ENCODE data around the gene SNX15.

The SNX15 gene

DNA sequence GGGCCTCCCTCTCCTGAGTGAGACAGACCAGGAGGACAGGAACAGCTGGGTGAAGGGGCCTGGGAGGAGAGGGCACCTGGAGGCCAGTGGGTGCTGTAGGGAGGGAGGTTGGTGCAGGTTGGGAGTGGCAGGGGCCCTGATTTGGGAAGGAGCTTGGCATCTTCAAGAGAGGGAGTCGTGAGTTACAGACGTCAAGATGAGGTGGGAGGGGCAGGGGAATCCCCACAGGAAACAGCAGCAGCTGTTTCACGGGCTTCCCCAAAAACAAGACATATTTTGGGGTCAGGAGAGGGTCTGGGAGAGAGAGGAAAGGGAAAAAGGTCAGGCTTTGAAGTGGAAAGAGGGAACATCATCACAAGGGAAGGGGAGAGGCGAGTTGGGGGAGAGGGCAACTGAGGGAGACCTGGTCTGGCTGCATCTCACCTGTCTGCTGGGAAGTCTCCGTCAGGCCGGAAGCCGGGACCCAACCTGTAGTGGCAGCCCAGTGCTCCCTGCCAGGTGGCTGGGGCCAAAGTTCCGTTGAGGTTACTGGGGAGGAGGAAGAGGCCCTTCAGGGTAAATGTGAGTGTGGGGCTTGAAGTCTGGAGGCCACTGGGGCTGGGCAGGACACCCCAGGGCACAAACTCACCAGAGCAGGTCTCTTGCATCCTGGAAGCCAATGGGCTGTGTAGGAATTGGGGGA lies 26.7 kb downstream of the SNX15 start:
- Histone ChIP-seq H3K4me2 (ENCODE audit: low read length) (peak overlapping the region; percentile 38; the same call in 1 of the 2 replicates), H3K4me3 (ENCODE audit: low read depth, low read length, poor library complexity, severe bottlenecking) (no peak overlapping the region), H3K79me2 (ENCODE audit: insufficient read depth, low read length) (no peaks in the 10 kb centered on the region), H3K9me3 (ENCODE audit: low read length) (no peaks in the 10 kb centered on the region), H3K27ac (ENCODE audit: low read depth, low read length, poor library complexity, severe bottlenecking) (no peak overlapping the region), H3F3A (ENCODE audit: insufficient read depth, low read length) (no peaks in the 10 kb centered on the region), H3K36me3 (ENCODE audit: insufficient read depth, low read length) (no peaks in the 10 kb centered on the region), H3K27me3 (ENCODE audit: insufficient read depth, low read length) (no peaks in the 10 kb centered on the region), H3K9me2 (ENCODE audit: low read depth, low read length) (no peaks in the 10 kb centered on the region), H3K9ac (ENCODE audit: low read length) (no peak overlapping the region; the same call in 1 of the 2 replicates), H3K4me1 (ENCODE audit: insufficient read depth, low read length, severe bottlenecking) (peaks cover 18% of the 10 kb centered on the region), H4K20me1 (ENCODE audit: insufficient read depth, low read length) (no peaks in the 10 kb centered on the region), H2AFZ (ENCODE audit: low read length) (no peak overlapping the region)
- no peak for TF ChIP-seq EZH2 (IDR thresholded peaks at IDR 0.05; ENCODE audit: borderline replicate concordance, low read length)
- TF ChIP-seq CTCF (IDR thresholded peaks at IDR 0.05; ENCODE audit: low read length) = no peak

- H3K9ac ChIP-seq (ENCODE audit: low read length) = no peak overlapping the region
- H4K20me1 ChIP-seq (ENCODE audit: insufficient read depth, low read length) = no peaks in the 10 kb centered on the region
- no peak overlapping the region for H3K4me2 ChIP-seq (ENCODE audit: low read length)
- no peaks in the 10 kb centered on the region for H3F3A ChIP-seq (ENCODE audit: insufficient read depth, low read length)
- no peaks in the 10 kb centered on the region for H3K9me2 ChIP-seq (ENCODE audit: low read depth, low read length)
- TF ChIP-seq CTCF (IDR thresholded peaks at IDR 0.05; ENCODE audit: low read length) = no peak
- TF ChIP-seq EZH2 (IDR thresholded peaks at IDR 0.05; ENCODE audit: borderline replicate concordance, low read length) = no peak
- peaks cover 18% of the 10 kb centered on the region for H3K4me1 ChIP-seq (ENCODE audit: insufficient read depth, low read length, severe bottlenecking)
- no peaks in the 10 kb centered on the region for H3K36me3 ChIP-seq (ENCODE audit: insufficient read depth, low read length)
- H3K27me3 ChIP-seq (ENCODE audit: insufficient read depth, low read length) = no peaks in the 10 kb centered on the region
- no peaks in the 10 kb centered on the region for H3K79me2 ChIP-seq (ENCODE audit: insufficient read depth, low read length)
- no peak overlapping the region for H2AFZ ChIP-seq (ENCODE audit: low read length)
- no peak overlapping the region for H3K27ac ChIP-seq (ENCODE audit: low read depth, low read length, poor library complexity, severe bottlenecking)
- no peak overlapping the region for H3K4me3 ChIP-seq (ENCODE audit: low read depth, low read length, poor library complexity, severe bottlenecking)
- no peaks in the 10 kb centered on the region for H3K9me3 ChIP-seq (ENCODE audit: low read length)
Observed at GRCh38 chr11:65055538-65055937, 28.3 kb downstream of the SNX15 start.

GRCh38 chr11:65056999-65057398 lies 29.8 kb downstream of the SNX15 start:
- Histone ChIP-seq H3K4me1 (ENCODE audit: insufficient read depth, low read length, severe bottlenecking) (peaks cover 23% of the 10 kb centered on the region), H3K4me2 (ENCODE audit: low read length) (no peak overlapping the region), H3K27me3 (ENCODE audit: insufficient read depth, low read length) (no peaks in the 10 kb centered on the region), H3F3A (ENCODE audit: insufficient read depth, low read length) (no peaks in the 10 kb centered on the region), H3K79me2 (ENCODE audit: insufficient read depth, low read length) (no peaks in the 10 kb centered on the region), H3K4me3 (ENCODE audit: low read depth, low read length, poor library complexity, severe bottlenecking) (no peak overlapping the region), H3K9me3 (ENCODE audit: low read length) (no peaks in the 10 kb centered on the region), H3K36me3 (ENCODE audit: insufficient read depth, low read length) (no peaks in the 10 kb centered on the region), H3K27ac (ENCODE audit: low read depth, low read length, poor library complexity, severe bottlenecking) (no peak overlapping the region), H4K20me1 (ENCODE audit: insufficient read depth, low read length) (no peaks in the 10 kb centered on the region), H3K9me2 (ENCODE audit: low read depth, low read length) (no peaks in the 10 kb centered on the region), H2AFZ (ENCODE audit: low read length) (no peak overlapping the region), H3K9ac (ENCODE audit: low read length) (no peak overlapping the region)
- no peak for TF ChIP-seq EZH2 (IDR thresholded peaks at IDR 0.05; ENCODE audit: borderline replicate concordance, low read length)
- TF ChIP-seq CTCF (IDR thresholded peaks at IDR 0.05; ENCODE audit: low read length) = no peak

Measured in OCI-LY1 (cell line).